Neutrophil (primary cell): ENCODE results near the gene TRERF1.
A peak's percentile ranks its signal among the peaks of the same experiment; 100 is the strongest.

Experiments used
- H3K27ac ChIP-seq: fragments of 200-600 bp; sonication (generic); 2 replicates; pipeline ENCODE4 v1.5.1; 2016; ENCODE audit warnings: mild to moderate bottlenecking, moderate library complexity
- H3K27me3 ChIP-seq: fragments of 200-600 bp; sonication (generic); 2 replicates; pipeline ENCODE4 v1.6.0; 2016; ENCODE audit warnings: mild to moderate bottlenecking
- H3K36me3 ChIP-seq: fragments of 200-600 bp; sonication (generic); 2 replicates; pipeline ENCODE4 v1.5.1; 2017
- H3K4me1 ChIP-seq, 2 experiments: fragments of 200-600 bp in 1 of 2; sonication (generic) in 1 of 2; 1 replicate in 1 of 2; 2 replicates in 1 of 2; pipeline versions ENCODE4 v1.5.1 to v1.6.1; 2013 to 2016; ENCODE audit warnings: low read depth in 1 of 2, low read length in 1 of 2, mild to moderate bottlenecking in 1 of 2, moderate library complexity in 1 of 2; ENCODE audit not compliant: control insufficient read depth in 1 of 2, insufficient read depth in 1 of 2
- H3K4me3 ChIP-seq, 2 experiments: fragments of 200-600 bp in 1 of 2; sonication (generic) in 1 of 2; 1 replicate in 1 of 2; 2 replicates in 1 of 2; pipeline ENCODE4 v1.5.1; 2013 to 2016; ENCODE audit warnings: low read depth in 1 of 2, low read length in 1 of 2, mild to moderate bottlenecking in 1 of 2, moderate library complexity in 1 of 2
- H3K9me3 ChIP-seq: fragments of 200-600 bp; sonication (generic); 2 replicates; pipeline ENCODE4 v1.5.1; 2016
- TF ChIP-seq, protein P1 (sequence below): fragments of 200-600 bp; sonication (generic); IDR thresholded peaks from 2 replicates; pipeline ENCODE4 v1.5.1; 2016; ENCODE audit warnings: antibody characterized with exemption

The TRERF1 gene

GRCh38 chr6:42366999-42367352 lies 84.8 kb downstream of the TRERF1 start:
- H3K27me3 ChIP-seq, result no peaks in the 10 kb centered on the region
- H3K4me1 ChIP-seq, result peaks cover 91 to 93% of the 10 kb centered on the region in 2 experiments
- H3K4me3 ChIP-seq, result peak overlapping the region; percentile 55 to 58

DNA sequence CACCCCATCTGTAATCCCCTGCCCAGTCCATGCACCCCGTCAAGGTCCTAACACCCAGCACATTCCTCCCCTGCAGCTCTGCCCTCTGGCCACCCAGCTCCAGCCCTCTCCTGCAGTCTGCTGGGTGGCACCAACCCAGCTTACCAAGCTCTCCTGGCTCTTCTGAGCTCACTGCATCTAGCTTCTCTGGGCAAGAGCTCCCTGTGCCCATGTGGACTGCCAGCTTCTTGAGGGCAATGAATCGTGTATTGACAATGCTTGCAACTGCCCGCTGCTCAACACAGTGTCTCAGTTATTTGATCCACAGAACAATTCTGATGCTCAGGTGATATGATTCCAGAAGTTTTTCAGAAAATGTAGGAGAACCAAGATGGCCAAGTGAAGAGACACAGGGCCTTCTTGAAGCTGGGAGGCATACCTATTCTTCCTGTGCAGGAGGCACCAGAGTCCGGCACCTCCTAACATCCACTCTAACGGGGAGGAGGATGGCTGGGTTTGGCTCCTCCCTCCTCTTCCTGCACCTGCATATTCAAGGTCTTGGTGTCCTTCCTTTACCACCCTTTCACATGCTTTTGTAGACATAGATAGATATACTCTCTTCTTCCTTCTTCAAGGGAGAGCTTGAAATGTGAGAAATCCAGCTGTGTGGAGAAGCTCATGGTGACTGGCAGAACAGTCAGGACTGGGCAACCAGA lies 85.6 kb downstream of the TRERF1 start:
- no peaks in the 10 kb centered on the region for H3K27me3 ChIP-seq
- H3K27ac ChIP-seq, result peak overlapping the region; percentile 97
- H3K36me3 ChIP-seq, result no peaks in the 10 kb centered on the region
- H3K4me3 ChIP-seq, result peak overlapping the region; percentile 55 to 58
- peaks cover 84 to 85% of the 10 kb centered on the region in 2 experiments for H3K4me1 ChIP-seq
- H3K9me3 ChIP-seq, result no peaks in the 10 kb centered on the region
- TF ChIP-seq, protein P1, sequence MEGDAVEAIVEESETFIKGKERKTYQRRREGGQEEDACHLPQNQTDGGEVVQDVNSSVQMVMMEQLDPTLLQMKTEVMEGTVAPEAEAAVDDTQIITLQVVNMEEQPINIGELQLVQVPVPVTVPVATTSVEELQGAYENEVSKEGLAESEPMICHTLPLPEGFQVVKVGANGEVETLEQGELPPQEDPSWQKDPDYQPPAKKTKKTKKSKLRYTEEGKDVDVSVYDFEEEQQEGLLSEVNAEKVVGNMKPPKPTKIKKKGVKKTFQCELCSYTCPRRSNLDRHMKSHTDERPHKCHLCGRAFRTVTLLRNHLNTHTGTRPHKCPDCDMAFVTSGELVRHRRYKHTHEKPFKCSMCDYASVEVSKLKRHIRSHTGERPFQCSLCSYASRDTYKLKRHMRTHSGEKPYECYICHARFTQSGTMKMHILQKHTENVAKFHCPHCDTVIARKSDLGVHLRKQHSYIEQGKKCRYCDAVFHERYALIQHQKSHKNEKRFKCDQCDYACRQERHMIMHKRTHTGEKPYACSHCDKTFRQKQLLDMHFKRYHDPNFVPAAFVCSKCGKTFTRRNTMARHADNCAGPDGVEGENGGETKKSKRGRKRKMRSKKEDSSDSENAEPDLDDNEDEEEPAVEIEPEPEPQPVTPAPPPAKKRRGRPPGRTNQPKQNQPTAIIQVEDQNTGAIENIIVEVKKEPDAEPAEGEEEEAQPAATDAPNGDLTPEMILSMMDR, result no peak

More at GRCh38 chr6:42366999-42367352, 84.8 kb downstream of the TRERF1 start:
- H3K9me3 ChIP-seq, result no peaks in the 10 kb centered on the region
- H3K36me3 ChIP-seq, result no peaks in the 10 kb centered on the region
- TF ChIP-seq, protein P1, result no peak
- peak overlapping the region; percentile 97 for H3K27ac ChIP-seq

DNA sequence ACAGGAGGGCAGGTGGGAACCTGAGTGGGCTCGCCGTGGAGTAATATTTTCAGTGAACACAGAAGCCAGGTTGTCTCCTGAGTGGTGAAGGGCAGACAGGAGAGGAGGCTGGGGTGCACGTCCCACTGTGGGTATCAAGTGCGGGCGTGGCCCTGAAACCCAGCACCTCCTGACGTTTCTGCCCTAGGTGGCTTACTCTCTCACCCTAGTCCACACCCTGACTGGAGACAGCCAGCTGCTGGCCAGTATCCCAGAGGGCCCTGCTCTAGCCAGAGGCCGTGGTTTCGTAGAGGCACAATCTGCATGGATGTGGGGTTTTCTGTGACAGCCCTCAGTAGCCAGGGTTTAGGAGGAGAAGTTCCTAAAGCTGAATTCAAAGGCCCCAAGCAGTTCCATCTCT lies 86.7 kb downstream of the TRERF1 start:
- Histone ChIP-seq H3K4me3 (peak overlapping the region; percentile 42 to 55), H3K27ac (peak overlapping the region; percentile 97), H3K4me1 (peaks cover 74% of the 10 kb centered on the region in 2 experiments), H3K9me3 (no peaks in the 10 kb centered on the region), H3K36me3 (no peaks in the 10 kb centered on the region), H3K27me3 (no peaks in the 10 kb centered on the region)
- TF ChIP-seq, protein P1, result no peak

DNA sequence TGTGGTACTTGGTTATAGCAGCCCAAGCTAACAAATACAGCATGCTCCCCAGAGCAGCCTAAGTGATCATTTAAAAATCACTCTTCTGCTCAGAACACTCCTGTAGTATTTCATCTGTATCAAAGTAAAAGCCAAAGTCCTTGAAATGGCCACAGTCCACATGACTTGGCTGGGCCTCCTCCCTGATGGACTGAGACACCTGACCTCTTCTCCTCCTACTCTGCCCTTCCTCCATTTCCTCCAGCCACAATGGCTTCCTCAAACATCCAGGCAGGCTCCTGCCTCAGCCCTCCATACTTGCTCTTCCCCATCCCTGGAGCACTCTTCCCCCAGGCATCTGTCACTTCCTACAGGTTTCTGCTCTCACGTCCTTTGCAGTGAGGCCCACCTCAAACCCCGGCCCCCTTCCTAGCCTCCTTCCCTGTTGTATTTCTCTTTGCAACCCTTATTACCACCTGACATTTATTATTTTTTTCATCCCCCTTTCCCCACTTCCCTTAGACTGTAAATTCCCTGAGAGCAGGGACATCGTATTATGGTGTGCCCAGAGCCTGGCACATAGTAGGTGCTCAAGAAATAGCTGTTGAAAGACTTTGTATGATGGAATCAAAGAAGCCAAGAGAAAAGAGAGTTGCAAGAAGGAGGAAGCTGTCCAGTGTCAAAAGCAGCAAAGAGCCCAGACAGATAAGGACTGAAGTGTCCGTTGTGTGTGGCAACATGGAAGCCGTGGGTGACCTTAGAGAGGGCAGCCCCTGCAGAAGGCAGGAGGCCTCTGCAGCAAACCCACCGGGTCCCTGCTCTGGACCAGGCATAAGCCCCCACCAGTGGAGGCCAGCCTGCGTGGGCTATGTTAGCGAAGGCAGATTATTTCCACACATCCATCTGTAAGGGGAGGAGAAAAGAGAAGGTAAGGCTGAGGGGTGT lies 87.5 kb downstream of the TRERF1 start:
- H3K9me3 ChIP-seq, result no peaks in the 10 kb centered on the region
- TF ChIP-seq, protein P1, result no peak
- peak overlapping the region; percentile 42 to 55 for H3K4me3 ChIP-seq
- no peaks in the 10 kb centered on the region for H3K27me3 ChIP-seq
- H3K36me3 ChIP-seq, result no peaks in the 10 kb centered on the region
- peak overlapping the region; percentile 97 for H3K27ac ChIP-seq
- peaks cover 66% of the 10 kb centered on the region in 2 experiments for H3K4me1 ChIP-seq

DNA sequence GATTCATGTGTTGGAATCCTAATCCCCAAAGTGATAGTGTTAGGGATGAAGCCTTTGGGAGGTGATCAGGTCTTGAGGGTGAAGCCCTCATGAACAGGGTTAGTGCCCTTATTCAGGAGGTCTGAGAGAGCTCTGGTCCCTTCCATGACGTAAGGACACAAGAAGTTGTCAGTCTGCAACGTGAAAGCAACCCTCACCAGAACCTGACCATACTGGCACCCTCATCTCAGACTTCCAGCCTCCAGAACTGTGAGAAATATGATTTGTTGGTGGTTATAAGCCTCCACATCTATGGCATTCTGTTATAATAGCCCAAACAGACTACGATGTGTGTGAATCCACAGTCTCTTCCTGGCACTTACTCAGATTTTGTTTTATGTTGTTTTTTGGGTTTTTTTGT lies 90.7 kb downstream of the TRERF1 start:
- no peaks in the 10 kb centered on the region for H3K27me3 ChIP-seq
- TF ChIP-seq, protein P1, result no peak
- H3K27ac ChIP-seq, result no peak overlapping the region
- H3K4me3 ChIP-seq, result no peak overlapping the region
- no peaks in the 10 kb centered on the region for H3K9me3 ChIP-seq
- peaks cover 34 to 35% of the 10 kb centered on the region in 2 experiments for H3K4me1 ChIP-seq
- H3K36me3 ChIP-seq, result no peaks in the 10 kb centered on the region
